ENCODE measurements around the gene ISCA2.

ISCA2 gene

DNA sequence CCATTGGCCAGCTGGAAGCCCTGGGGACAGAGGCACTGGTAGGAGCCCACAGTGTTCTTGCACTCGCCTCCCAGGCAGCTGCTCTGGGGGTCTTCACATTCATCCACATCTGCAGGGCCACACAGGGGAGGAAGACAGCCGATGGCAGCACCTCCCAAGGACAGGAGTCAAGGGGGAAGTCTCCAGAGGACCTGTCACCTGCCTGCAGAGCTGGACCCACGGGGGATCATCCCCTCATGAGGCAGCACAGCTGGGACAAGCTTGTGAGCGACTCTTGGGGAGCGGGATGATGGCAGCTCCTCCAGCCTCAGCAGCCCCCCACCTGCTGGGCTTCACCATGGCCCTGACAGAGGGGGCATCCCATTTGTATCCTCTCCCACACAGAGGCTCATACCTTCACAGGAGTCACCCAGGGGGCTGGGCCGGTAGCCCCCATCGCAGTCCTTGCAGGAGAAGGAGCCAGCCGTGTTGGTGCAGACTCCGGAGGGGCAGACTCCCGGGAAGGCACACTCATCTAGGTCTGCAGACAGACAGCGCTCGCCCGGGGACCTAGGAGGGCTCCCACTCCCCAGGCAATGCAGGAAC lies 15.4 kb downstream of the ISCA2 start:
- DNase-seq = no peak

DNA sequence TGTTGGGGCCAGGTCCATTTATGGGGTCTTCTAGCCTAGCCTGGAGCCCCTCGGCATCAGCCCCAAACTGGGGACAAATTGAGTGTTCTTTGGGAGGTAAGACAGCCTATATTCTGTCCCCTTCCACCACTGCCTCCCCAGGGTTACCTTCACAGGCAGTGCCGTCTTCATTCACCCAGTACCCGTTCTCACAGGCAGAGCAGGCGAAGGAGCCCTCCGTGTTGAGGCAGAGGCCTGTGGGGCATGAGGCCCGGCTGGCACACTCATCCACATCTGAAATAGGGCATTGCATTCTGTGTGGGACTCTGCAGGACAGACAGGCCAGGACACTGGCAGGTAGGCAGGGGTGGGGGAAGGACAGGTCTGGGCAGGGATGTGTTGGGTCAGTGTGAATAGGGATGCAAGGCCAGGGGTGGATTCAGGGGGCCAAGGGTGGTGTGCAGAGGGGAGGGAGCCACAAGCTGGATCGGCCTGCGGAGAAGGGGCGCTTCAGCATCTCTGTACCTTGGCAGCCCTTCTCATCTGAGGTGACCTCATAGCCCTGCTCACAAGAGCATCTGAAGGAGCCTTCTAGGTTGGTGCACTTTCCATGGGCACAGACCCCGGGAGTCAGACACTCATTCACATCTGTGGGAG lies 16.1 kb downstream of the ISCA2 start:
- no peak for DNase-seq

DNA sequence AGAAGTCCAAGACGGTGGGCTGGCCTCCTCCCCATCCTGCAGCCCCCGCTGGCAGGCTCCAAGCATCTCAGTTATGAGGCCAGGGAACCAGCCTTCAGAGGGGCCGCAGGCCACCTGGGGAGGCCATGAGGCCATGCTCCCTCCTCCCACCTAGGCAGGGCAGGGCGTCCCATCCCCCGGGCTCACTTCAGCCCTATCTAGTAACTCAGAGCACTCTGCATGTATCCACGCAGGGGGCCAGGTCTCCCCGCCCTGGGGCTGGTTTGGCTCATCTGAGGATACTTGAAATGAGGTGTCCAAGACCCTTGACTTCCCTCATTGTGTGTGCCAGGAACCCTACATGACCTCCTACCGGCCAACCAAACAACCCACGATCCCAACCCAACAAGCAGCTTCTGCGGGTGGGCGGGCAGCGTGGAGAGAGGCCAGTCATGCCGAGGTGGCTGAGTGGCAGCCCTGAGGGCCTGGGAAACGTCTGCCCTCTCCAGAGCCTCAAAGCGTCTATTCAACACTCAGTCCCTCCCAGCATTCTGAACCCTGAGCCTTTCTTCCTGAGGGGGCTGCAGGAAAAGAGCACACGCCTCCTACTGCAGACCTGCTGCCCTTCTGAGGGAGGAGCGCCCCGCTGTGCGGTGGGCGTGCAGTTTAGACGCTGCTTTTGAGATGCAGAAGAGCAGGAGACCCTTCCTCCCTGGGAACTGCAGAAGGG lies 16.8 kb downstream of the ISCA2 start:
- DNase-seq = no peak

DNA sequence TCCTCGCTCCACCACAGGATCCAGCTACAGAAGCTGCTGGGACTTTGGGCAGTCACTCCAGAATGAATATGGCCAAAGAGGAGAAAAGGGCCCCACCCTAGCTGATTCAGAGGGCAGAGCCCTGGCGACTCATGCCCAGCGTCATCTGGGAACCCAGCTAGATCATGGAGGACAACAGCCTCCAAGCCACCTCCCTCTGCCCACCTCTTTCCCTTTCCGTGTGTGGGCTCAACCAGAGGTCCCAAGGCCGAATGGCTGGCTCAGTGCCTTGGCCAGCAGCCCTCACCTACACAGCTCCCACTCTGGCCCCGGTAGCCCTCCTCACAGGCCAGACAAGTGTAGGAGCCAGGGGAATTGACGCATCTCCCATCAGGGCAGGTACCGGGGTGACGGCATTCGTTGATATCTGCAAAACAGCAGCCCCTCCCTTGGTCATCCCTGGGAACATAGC lies 17.4 kb downstream of the ISCA2 start:
- no peak for DNase-seq

DNA sequence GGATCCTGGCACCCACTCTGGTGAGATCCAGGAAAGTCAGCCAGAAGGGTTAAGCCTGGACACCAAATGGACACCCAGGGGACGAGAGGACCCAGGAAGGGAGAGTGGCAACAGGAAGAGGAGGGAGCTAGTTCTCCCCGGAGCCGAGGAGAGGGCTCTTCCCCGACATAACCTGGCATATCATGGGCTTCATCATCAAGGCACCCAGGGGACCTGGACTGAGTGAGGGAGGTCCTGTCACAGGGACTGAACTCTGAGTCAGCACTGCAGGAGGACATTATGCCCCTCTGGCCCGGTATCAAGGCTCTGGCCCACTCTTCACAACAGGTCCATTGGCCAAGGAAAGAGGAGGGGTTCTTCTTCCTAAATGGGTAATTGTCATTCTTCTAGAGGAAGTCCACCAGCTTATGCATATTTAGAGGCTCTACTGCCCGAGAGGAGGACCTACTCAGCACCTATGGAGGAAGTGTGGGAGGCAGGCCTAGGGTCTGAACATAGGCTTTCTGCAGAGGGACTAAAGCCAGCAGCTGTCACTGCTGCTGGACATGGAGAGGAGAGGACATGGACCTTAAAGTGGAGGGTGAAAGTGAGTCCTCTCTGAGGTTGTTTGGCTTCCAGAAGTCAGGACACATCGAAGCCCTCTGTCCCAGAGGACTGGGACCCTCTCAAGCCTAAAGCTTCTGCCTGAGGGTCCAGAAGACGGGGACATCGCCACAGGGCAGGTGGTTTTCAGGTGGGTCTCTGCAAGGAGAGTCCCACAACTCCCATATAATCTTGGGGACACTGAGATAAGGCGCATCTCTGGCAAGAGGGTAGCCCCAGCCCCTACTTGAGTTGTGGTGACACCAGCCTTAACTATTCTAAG lies 18.6 kb downstream of the ISCA2 start:
- DNase-seq = no peak

DNA sequence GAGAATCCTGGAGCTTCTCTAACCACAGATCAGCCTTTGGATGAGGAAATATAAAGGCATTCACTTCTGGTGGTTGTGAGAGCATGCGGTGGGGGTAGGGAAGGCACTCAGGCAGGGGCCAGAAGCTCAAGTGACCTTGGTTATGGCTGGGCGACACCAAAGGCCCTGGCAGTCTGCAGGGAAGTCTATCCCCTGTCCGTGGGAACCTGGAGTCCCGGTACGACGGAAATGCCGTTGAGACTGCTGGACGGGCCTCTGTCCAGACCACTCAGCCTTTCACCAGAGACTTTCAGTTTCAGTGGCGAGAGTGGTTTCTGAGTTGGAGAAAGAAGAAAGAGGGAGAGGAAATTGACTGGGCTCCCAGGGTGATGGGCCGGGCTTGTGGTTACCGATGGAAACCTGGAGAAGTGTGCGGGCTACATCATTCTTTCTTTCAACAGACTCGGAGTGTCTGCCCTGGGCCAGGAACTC lies 20.9 kb downstream of the ISCA2 start:
- DNase-seq = no peak

DNA sequence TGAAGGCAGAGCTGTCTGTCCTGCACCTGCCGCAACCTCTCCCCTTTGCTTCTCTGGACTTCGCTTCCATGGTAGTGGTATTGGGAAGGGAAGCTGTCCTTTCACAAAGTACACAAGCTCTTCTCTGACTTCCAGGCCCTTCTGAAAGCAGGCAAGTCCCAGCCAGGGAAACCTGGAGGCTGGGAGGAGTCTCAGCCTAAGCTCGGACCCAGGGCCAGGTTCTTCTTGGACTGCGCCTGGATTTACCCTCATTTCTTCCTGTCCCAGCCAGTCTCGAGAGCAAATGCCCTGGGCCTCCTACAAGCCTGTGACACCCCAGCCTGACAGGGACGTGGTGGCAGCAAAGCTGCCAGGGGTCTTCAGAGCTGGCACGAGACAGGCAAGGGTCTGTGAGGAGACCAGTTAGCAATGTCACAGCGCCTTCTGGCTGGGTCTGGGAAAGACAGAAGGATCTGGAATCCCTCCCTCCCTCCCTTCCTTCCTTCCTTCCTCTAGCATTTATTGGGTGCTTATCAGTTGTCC lies 22.4 kb downstream of the ISCA2 start:
- DNase-seq = no peak

DNA sequence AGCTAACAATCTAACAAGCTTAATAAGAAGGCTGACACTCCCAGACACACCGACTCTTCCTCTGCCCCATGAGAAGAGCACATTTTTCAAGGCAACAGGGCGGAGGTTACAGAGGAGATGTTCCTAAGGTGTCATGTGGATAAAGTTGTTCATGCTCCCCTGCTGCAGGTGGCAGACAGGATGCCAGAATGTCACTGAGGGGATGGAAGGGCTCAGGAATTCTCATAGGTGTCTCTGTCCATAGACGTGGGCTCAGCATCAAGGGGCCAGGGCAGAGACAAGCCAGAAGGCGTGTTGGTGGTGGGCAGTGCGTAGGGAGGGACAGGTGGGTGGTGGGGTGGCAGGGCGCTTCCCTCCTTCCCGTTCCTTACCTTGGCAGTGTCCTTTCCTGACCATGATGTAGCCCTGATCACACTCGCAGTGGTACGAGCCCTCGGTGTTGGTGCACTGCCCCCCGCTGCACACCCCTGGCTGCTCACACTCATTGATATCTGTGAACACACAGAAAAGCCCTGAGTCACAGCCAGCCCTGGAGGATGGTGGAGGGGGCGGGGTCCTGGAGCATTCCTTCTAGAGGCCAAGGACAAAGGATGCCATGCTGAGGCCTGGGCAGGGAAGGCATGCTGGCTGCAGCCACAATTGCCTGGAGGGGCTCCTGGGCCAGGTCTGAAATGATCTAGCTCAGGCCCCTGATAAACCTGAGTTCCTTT lies 23.0 kb downstream of the ISCA2 start:
- peak in 1 of 2 experiments; percentile 9 for DNase-seq

DNA sequence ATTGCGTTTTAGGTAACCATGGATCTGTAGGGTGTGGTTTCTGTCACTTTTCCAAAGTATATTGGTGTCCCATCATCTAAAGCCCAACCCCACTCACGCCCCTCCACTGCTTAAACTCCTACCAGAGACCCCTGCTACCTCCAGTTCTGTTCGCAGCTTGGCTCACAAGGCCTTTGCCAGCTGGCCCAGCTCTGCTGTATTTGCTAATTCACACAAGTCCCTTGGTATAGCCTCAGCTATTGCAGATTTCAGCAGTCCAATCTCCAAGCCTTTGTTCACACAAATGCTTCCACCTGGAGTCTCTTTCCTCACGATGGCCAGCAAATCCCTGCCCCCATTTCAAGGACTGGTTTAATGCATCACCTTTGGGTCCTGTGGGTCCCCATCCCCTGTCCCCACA lies 24.2 kb downstream of the ISCA2 start:
- no peak for DNase-seq

DNA sequence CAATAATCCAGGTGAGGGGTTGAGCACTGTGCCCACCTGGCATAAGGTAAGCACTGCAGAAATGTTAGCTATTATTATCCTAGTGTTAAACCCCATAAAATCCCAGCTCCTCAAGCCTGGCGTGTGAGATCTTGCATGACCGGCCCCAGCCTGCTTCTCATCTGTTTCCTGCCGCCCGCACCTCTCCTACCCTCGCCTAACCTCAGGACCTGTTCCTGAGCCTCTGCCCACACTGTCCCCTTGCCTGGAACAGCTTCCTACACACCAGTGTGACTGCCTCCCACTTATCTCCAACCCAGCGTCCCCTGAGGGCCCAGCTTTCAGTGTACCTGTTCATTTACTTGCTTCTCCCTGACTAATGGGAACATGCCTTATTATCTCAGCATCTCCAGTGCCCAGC lies 24.7 kb downstream of the ISCA2 start:
- no peak for DNase-seq

DNA sequence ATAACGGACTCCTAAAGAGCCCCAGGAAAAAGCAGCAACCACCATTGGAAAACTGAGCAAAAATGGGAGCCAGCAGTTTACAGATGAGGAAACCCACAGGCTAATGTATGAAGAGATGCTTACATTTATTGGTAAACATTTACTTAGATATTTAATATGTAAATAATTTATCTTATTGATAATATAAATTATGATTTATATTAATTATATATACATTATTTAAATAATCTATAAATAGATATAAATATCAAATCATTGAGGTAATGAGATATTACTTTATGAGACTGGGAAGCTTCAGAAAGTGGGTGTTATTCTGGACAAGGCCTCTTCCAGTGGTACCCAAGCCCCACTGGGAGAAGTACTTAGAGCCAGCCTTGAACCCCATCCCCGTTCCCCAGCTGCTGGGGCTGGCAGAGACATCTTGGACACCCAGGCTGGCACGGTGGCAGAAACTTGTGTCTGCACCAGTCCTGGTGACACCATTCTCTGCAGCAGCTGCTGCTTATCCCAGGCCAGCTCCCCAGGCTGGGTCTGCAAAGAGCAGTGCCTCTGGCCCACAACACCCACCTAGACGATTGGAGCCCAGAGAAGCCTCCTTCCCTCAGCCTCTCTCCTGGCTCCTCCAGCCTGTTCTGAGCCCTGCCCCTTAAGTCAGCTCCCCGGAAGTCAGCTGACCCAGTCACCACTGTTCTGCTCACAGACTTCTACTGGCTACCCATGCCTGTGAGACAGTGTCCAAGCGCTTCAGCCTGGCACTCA lies 25.9 kb downstream of the ISCA2 start:
- DNase-seq = no peak

DNA sequence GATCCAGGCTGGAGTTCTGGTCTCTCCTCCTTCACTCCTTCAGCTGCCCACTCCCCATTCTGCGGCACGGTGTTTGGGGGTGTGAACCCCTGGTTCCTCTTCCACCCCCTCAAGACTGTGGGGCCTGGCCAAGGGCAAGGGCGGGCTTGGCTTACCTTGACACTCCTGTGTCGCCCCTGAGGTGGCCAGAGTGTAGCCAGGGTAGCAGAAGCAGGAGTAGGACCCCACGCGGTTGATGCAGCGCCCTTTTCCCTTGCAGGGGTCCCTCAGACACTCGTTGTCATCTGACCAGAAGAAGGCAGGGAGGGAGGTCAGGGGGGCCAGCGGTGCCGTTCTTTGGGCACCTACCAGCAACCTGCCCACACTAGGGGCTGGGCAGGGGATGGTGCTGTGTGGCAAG lies 28.2 kb downstream of the ISCA2 start:
- DNase-seq = no peak

DNA sequence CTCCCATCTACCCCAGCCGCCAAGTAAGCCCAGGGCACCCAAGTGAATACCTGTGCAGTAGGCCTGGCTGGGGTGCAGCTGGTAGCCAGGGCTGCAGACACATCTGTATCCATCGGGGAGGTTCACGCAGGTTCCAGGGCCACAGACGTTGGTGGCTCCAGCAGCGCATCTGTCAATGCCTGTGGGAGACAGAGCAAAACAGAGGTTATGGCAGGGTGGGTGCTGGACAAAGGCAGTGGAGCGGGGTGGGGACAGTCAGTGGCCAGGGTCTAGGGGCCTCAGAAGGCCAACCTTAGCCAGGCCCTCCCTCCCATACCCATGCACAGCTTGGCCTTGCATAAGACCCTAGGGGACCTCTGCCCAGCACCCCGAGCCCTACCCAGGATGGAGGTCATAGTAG lies 29.2 kb downstream of the ISCA2 start:
- no peak for DNase-seq

DNA sequence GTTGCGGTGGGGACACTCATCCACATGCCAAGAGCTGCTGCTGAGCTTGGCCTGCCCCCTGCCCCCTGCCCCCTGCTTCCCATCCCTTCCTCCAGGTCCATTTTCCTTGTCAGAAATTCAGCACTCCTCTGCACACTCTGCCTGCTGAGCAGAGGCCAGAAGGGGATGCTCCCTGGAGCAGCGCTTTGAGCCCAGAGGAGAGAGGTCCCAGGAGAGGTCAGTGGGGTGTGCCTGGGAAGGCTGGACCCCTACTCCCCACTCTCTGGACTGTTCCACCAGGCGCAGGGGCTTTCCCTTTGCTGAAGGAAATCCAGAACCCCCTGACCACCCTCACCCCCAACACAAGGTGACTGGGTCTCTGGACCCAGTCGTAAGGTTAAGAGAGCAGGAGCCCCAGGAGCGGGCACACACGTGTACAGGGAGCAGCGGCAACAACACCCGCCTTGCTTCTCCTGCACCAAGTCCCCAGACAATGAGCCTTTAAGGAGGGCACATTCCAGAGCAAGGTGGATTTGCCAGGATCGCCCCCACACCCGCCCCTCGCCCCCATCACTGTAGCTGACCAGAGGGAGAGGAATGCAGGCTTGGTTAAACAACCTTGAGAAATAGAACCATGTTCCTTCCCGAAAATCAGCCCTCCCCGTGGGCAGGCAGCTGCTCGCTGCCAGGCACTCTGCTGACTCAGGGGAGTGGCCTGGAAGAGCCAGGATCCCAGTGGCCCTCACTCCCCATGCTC lies 30.7 kb downstream of the ISCA2 start:
- DNase-seq = no peak

DNA sequence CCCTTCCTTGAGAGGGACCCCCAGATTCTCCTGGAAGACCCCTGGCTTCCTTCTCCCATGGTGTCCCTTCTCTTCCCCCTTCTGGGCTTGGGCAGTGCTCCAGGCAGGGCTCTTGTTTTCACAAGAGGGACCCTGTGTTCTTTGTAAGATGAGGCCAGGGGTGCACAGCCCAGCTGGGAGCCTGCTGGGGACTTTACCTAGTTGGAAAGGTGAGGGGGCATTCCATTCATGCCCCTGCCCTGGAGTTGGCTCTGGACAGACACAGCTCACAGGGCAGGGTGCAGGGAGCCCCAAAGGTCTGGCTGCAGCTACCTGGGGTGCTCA lies 31.2 kb downstream of the ISCA2 start:
- DNase-seq = no peak

DNA sequence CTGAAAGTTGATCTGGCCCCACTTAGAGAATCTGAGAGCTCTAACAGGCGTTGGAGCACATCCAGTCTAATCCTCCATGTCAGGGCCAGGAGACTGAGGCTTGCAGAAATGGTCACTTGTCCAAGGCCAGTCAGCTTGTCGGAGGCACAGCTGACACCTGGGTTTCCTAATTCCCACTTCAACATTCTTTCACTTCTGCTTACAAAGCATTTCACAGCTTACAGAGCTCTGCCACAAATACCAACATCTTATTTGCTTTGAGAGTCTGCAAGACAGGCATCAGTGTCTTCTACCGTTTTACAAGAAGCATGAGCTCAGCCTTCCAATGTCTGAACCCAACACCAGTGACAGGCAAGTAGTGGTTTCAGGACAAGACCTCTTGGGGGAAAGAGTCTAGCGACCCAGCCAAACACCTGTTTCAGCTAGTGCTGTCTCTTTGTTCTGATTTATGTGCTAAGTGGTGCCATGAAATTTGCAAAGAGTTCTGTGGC lies 31.8 kb downstream of the ISCA2 start:
- no peak for DNase-seq

DNA sequence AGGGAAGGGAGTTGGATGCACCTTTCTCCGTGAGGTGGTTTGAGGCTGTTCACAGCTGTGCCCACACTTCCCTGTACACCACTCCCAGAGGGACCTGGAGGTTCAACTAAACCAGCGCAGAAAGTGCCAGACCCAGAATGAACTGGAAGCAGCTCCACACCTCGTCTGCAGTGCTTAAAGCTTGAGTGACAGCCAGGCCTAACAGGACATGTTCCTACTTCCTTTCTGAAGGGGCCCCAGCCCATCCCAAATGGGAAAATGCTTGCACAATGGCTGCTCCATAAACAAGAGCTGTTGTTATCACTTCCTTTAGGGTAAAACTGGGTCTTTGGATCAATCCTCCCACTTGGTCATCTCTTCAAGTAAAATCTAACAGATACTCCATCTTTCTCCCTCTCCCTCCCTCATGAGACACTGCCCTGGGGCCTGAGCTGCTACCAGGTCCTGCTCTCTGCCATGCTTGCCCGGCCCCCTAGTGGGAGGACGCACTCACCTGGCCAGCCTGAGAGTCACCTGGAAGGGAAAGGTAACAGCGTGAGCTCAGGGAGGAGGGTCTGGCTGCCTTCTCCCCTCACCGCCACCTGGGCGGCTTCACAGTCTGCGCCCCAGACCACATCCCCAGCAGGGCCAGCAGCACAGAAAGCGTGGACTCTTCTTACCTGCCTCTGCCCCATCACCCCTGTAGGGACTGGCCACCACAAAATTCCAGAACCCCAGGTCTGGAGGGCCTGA lies 33.5 kb downstream of the ISCA2 start:
- DNase-seq = no peak

DNA sequence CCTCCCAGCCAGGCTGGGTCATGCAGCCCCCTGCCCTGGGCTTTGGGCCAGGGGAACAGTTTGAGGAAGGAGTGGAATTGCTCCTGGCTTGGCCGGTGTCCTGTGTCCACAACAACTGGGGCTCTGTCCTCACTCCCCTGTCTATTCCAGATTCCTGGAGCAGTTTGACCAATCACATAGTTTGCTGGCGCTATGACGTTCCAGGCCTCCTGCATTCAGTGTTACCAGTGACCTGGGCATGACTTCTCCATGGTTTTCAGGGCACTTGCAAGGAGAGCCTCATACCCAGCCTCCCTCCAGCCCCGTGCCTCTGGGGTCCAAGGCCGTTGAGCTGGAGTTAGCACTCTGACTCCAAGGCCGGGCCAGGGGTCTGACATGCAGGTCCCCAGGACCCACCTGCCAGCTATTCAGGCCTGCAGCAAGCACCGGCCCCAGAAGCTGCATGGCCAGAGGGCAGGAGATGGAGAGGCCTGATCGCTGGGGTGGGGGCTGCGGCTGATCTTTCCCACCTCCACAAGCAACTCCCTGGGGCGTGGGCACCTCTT lies 34.2 kb downstream of the ISCA2 start:
- DNase-seq = no peak

DNA sequence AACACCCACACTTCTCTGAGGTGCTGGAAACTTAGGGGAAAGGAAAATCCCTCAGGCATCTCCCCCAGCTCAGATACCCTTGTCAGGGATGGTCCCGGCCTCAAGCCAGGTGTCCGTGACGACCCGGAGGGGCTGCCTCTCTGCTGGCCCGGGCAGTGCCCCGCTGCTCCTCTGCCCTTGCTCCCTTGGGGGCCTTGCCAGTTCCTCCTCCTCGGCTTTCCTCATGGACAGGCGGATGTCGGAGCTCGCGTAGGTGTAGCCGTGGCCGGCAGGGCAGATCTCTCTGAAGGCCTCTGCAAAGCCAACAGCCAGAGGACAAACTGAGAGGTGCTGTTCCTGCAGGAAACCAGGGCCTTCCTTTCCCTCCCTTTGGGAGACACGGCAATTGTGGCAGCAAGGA lies 34.8 kb downstream of the ISCA2 start:
- no peak for DNase-seq

DNA sequence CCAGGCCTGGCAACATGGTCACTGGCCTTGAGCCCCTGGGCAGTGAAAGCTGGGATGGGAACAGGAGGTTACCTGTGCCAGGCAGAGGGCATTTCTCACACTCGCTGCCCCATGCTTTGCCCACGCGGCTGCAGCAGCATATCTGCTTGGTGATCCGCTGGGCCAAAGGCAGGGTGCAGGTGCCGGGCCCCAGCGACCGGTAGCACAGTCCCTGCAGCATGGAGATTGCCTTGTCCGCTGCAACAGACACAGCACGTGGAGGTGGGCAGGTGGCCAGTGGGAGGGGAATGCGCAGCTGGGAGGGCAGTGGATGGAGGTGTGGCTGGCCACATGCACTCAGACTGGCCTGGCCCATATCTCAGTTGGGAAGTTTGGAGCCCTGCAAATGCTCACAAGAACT lies 35.3 kb downstream of the ISCA2 start:
- no peak for DNase-seq

All from SHP77 (cell line).